NB4 (cell line): Measurements from ENCODE around the gene SAMD4A.

Experiments used
- DNase-seq: peaks from one replicate; pipeline ENCODE4 v3.0.0; 2010; ENCODE audit warnings: low read depth
- H3K4me3 ChIP-seq: one replicate; pipeline ENCODE4 v1.5.1; 2011; ENCODE audit warnings: mild to moderate bottlenecking, low read depth, low read length, moderate library complexity
- CTCF ChIP-seq: IDR thresholded peaks from one replicate; pipeline ENCODE4 v1.5.1; 2012; ENCODE audit warnings: low read depth, low read length
- MAX ChIP-seq: IDR thresholded peaks from 2 replicates; pipeline ENCODE4 v1.6.1; 2011; ENCODE audit warnings: low read depth, low read length
- MYC ChIP-seq: IDR thresholded peaks from 2 replicates; pipeline ENCODE4 v1.6.1; 2011; ENCODE audit warnings: low read depth, low read length
- POLR2A ChIP-seq: IDR thresholded peaks from 2 replicates; pipeline ENCODE4 v1.6.1; 2011; ENCODE audit warnings: mild to moderate bottlenecking; ENCODE audit not compliant: insufficient read length; ENCODE audit errors: extremely low read depth

The SAMD4A gene

GRCh38 chr14:54610051-54610977 lies 43.4 kb downstream of the SAMD4A start:
- no peak overlapping the region for H3K4me3 ChIP-seq
- DNase-seq, result no peak
- TF ChIP-seq CTCF (no peak), MYC (no peak), POLR2A (no peak), MAX (no peak)

- no peak for TF ChIP-seq MYC
- TF ChIP-seq POLR2A, result no peak
- TF ChIP-seq CTCF, result no peak
- TF ChIP-seq MAX, result no peak
- DNase-seq, result no peak
- no peak overlapping the region for H3K4me3 ChIP-seq
Observed at GRCh38 chr14:54614296-54614695, 47.4 kb downstream of the SAMD4A start.

GRCh38 chr14:54617467-54617866 lies 50.5 kb downstream of the SAMD4A start:
- H3K4me3 ChIP-seq, result no peak overlapping the region
- TF ChIP-seq CTCF (no peak), MAX (no peak), MYC (no peak), POLR2A (no peak)
- no peak for DNase-seq

- H3K4me3 ChIP-seq, result no peak overlapping the region
- DNase-seq, result no peak
- TF ChIP-seq CTCF (no peak), MAX (no peak), MYC (no peak), POLR2A (no peak)
Observed at GRCh38 chr14:54621686-54622085, 54.8 kb downstream of the SAMD4A start.

- no peak for DNase-seq
- no peak for TF ChIP-seq POLR2A
- TF ChIP-seq MYC, result no peak
- no peak for TF ChIP-seq CTCF
- no peak for TF ChIP-seq MAX
- no peak overlapping the region for H3K4me3 ChIP-seq
Observed at GRCh38 chr14:54622192-54622958, 55.4 kb downstream of the SAMD4A start.
